GM19099 (cell line): Measurements from ENCODE around the gene PLXNA4.

ENCODE experiments used
- POLR2A ChIP-seq: IDR thresholded peaks from 3 replicates; pipeline ENCODE4 v1.6.1; 2011; ENCODE audit warnings: low read depth; ENCODE audit not compliant: insufficient read length; ENCODE audit errors: extremely low read depth

The PLXNA4 gene

GRCh38 chr7:132536654-132537395 lies 39.4 kb downstream of the PLXNA4 start:
- TF ChIP-seq POLR2A, result no peak

- no peak for TF ChIP-seq POLR2A
Observed at GRCh38 chr7:132533916-132534315, 42.4 kb downstream of the PLXNA4 start.

GRCh38 chr7:132532281-132532680 lies 44.0 kb downstream of the PLXNA4 start:
- TF ChIP-seq POLR2A, result no peak

GRCh38 chr7:132531562-132531961 lies 44.7 kb downstream of the PLXNA4 start:
- TF ChIP-seq POLR2A, result no peak

GRCh38 chr7:132528695-132529094 lies 47.6 kb downstream of the PLXNA4 start:
- no peak for TF ChIP-seq POLR2A

- no peak for TF ChIP-seq POLR2A
Observed at GRCh38 chr7:132527467-132528410, 48.5 kb downstream of the PLXNA4 start.

- no peak for TF ChIP-seq POLR2A
Observed at GRCh38 chr7:132526111-132526740, 50.0 kb downstream of the PLXNA4 start.

- no peak for TF ChIP-seq POLR2A
Observed at GRCh38 chr7:132521423-132521822, 54.8 kb downstream of the PLXNA4 start.

- no peak for TF ChIP-seq POLR2A
Observed at GRCh38 chr7:132520591-132521280, 55.5 kb downstream of the PLXNA4 start.

GRCh38 chr7:132519936-132520335 lies 56.3 kb downstream of the PLXNA4 start:
- no peak for TF ChIP-seq POLR2A

- no peak for TF ChIP-seq POLR2A
Observed at GRCh38 chr7:132518839-132519173, 57.5 kb downstream of the PLXNA4 start.

GRCh38 chr7:132518102-132518838 lies 58.0 kb downstream of the PLXNA4 start:
- no peak for TF ChIP-seq POLR2A

- TF ChIP-seq POLR2A, result no peak
Observed at GRCh38 chr7:132516042-132516840, 60.0 kb downstream of the PLXNA4 start.
